ENCODE measurements around the gene ERC2. TPM values are rescaled to one million over a fixed set of nuclear protein-coding genes. Genes with fewer than 3 reads are reported as not detected.

The ERC2 gene
- total and polyA plus RNA-seq, 2 donors (not counting 3 experiments of a cell fraction or from before 2014, with no cell fraction given), result 5.6 to 15.5 TPM

DNA sequence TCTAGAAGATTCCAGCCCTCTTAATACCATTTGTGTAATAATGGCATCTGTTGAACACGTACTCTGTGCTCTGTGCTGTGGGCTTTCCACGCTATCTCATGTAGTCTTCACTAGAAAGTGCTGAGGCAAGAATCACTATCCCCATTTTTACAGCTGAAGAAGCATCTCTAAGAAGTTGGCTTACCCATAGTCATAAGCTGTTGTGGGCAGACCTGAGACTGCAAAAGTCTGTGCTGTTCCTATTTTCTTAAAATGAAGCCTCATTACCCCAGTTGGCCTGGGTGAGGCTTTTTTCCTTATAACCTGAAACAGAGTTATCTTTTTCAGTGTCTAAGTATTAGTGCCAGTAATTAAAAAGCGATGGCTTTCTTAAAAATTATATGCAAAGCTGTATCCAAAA, 58.5 kb downstream of the ERC2 start:
- ChIA-PET CTCF (interaction anchor here (0.8 kb wide), 1 partner anchor 69 kb away, joined by 3 read pairs; no protein-coding TSS in a partner anchor), POLR2A (no interaction called here)
- TF ChIP-seq MYC (IDR thresholded peaks at IDR 0.05; ENCODE audit: low read depth, low read length) (no peak), JUN (IDR thresholded peaks at IDR 0.05; ENCODE audit: borderline replicate concordance, insufficient read depth, insufficient read length, low read depth) (no peak), FOS (IDR thresholded peaks at IDR 0.05; ENCODE audit: borderline replicate concordance, insufficient read depth, low read length) (no peak), GATA2 (IDR thresholded peaks at IDR 0.05; ENCODE audit: insufficient read depth, insufficient read length, low read depth, low read length) (no peak), EZH2 (IDR thresholded peaks at IDR 0.05; ENCODE audit: borderline replicate concordance, low read depth, low read length, severe bottlenecking) (no peak), POLR2A (IDR thresholded peaks at IDR 0.05; ENCODE audit: low read depth, low read length) (no peak), POLR2AphosphoS5 (IDR thresholded peaks at IDR 0.05; ENCODE audit: insufficient read depth, low read depth, low read length) (no peak)
- TF ChIP-seq, protein P1, sequence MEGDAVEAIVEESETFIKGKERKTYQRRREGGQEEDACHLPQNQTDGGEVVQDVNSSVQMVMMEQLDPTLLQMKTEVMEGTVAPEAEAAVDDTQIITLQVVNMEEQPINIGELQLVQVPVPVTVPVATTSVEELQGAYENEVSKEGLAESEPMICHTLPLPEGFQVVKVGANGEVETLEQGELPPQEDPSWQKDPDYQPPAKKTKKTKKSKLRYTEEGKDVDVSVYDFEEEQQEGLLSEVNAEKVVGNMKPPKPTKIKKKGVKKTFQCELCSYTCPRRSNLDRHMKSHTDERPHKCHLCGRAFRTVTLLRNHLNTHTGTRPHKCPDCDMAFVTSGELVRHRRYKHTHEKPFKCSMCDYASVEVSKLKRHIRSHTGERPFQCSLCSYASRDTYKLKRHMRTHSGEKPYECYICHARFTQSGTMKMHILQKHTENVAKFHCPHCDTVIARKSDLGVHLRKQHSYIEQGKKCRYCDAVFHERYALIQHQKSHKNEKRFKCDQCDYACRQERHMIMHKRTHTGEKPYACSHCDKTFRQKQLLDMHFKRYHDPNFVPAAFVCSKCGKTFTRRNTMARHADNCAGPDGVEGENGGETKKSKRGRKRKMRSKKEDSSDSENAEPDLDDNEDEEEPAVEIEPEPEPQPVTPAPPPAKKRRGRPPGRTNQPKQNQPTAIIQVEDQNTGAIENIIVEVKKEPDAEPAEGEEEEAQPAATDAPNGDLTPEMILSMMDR (IDR thresholded peaks at IDR 0.05; ENCODE audit: extremely low read depth in 1 of 2, insufficient read depth in 1 of 2, low read depth in 1 of 2, low read length in 2 of 2), result no peak
- TF ChIP-seq, protein P2, sequence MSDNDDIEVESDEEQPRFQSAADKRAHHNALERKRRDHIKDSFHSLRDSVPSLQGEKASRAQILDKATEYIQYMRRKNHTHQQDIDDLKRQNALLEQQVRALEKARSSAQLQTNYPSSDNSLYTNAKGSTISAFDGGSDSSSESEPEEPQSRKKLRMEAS (IDR thresholded peaks at IDR 0.05; ENCODE audit: insufficient read depth, insufficient read length), result no peak
- no peak overlapping the region for H3K4me3 ChIP-seq (replicated peaks in 1 of 3; ENCODE audit: insufficient read depth in 1 of 3, low read depth in 1 of 3, low read length in 3 of 3)
- no peaks in the 10 kb centered on the region for H3K4me1 ChIP-seq (ENCODE audit: control insufficient read depth, extremely low read depth, insufficient read depth, low read length)
- no peak for DNase-seq (ENCODE audit: low read depth, low spot score)
- no peaks in the 10 kb centered on the region for H3K27me3 ChIP-seq (ENCODE audit: control insufficient read depth in 2 of 2, insufficient read depth in 2 of 2, low read length in 2 of 2)
- no peaks in the 10 kb centered on the region for H3K79me2 ChIP-seq (ENCODE audit: control insufficient read depth, insufficient read depth, low read length)
- H2AFZ ChIP-seq (ENCODE audit: low read depth, low read length), result no peak overlapping the region
- H3K9ac ChIP-seq (replicated peaks; ENCODE audit: extremely low read depth, insufficient read depth, low read length), result no peak overlapping the region
- no peaks in the 10 kb centered on the region for H4K20me1 ChIP-seq (replicated peaks; ENCODE audit: control insufficient read depth, extremely low read depth, insufficient read depth, low read length)
- H3K27ac ChIP-seq (ENCODE audit: insufficient read depth, low read depth, low read length), result no peak overlapping the region
- H3K9me1 ChIP-seq (replicated peaks; ENCODE audit: control insufficient read depth, extremely low read depth, insufficient read depth, low read length), result no peaks in the 10 kb centered on the region
- FAIRE-seq, result no peak
- no peaks in the 10 kb centered on the region for H3K9me3 ChIP-seq (replicated peaks; ENCODE audit: control insufficient read depth, insufficient read depth, low read length)
- no peak overlapping the region for H3K4me2 ChIP-seq (ENCODE audit: insufficient read depth, low read length)
- intact Hi-C loops (cut with micrococcal nuclease) (no loop called here), dilution Hi-C loops (cut with MboI; ENCODE audit: extremely low pct_ligation_motif_present, low sequenced_read_pairs) (no loop called here)
- no TSS peak for BruUV-seq (replicated peaks)
- H3K36me3 ChIP-seq (ENCODE audit: control insufficient read depth in 2 of 2, extremely low read depth in 1 of 2, insufficient read depth in 2 of 2, low read length in 2 of 2), result no peaks in the 10 kb centered on the region
